ENCODE data around the gene PKDREJ.
"Not testable (repeated sequence)": the region's sequence is repeated elsewhere in the genome, so short reads cannot be mapped to it uniquely, and the experiment has no call there.

PKDREJ gene

DNA sequence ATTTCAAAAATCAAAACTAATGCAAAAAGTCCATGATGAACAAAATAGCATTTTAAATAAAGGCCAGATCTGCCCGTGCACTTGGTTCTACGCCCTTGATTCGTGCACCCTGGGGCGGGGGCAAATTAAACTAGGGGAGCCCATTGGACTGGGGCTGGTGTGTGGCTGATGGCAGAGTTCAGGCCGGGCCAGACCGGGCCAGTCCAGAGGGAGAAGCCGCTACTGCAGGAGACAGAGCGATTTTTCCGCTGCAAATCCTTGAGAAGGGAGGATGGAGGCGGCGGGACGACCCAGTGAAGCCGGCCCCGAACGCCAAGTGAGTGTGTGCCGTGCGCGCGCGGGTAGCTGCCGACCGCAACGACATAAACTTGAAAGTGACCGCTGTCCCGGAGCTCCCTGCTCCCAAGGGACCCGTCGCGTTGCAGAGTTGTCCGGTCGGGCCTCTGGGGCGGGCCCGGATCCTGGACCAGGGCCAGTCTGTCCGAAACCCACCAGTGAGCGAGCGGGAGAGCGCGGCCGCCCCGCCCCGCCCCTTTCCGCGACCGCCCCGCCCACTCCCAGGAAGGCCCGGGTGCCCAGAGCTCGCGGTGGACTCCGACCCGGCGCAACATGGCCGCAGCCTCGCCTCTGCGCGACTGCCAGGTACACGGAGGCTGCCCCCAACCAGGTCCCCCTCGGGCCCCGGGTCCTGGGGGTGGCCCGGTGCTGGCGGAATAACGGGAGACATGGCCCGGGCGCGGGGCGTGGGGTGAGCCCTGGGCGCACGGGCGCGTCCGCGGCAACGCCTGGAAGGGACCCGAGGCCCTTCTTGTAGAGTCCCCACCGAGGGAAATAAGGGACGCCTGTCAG, 4.5 kb upstream of the PKDREJ start, which contains the start of gene TTC38:
Gene TTC38 (plus strand): TSS at position 578 of the 849 bp plus-strand sequence. CDS start 32 bp downstream, at position 610.
- DNase-seq (ENCODE audit: low read depth in 3 of 3) = peak in 1 of 3 experiments; percentile 31

DNA sequence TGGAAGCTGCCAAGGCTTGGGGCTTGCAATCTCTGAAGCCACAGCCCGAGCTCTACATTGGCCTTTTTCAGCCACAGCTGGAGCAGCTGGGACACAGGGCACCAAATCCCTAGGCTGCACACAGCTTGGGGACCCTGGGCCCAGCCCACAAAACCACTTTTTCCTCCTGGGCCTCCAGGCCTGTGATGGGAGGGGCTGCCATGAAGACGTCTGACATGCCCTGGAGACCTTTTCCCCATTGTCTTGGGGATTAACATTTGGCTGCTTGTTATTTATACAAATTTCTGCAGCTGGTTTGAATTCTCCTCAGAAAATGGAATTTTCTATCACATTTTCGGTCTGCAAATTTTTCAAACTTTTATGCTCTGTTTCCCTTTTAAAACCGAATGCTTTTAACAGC, 2.5 kb upstream of the PKDREJ start:
- DNase-seq (ENCODE audit: low read depth in 3 of 3) = not testable (repeated sequence)

DNA sequence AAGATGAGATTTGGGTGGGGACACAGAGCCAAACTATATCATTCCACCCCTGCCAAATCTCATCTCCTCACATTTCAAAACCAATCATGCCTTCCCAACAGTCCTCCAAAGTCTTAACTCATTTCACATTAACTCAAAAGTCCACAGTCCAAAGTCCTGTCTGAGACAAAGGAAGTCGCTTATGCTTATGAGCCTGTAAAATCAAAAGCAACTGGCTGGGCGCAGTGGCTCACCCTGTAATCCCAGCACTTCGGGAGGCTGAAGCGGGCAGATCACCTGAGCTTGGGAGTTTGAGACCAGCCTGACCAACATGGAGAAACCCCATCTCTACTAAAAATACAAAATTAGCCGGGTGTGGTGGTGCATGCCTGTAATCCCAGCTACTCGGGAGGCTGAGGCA, 1.4 kb upstream of the PKDREJ start:
- DNase-seq (ENCODE audit: low read depth in 3 of 3) = not testable (repeated sequence)

DNA sequence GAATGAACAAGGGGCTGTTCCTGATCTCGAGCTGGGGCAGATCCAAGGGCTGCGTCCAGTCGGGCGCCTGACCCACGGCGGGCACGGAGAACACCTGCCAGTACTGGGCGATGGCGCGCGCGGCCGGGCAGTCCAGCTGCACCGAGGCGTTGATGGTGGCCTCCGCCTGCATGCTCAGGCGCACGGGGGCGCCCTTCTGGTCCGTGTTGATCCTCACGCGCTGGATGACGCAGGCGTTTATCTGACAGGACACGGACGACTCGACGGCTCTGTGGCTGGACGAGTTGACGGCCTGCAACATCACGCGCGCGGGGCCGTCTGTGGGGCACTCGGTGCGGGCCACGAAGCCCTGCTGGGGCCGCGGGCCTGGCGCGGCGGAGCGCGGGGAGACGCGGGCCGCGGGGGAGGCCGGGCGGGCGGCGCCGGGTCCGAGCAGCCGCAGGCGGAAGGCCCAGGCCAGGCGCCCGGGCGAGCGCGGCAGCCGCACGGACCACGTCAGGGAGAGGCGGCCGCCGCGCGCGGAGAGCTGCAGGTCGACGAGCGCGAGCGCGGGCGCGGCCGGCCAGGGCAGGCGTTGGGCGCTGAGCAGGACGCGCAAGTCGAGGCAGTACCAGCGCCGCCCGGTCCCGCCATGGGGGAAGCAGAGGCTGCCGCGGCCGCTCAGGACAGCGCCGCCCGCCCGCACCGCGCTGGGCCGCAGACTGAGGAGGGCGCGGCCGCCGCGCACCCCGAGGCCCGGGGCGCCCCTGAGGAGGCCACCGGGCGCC, 511 bp downstream of the PKDREJ start:
- peak in 1 of 3 experiments; percentile 45 for DNase-seq (ENCODE audit: low read depth in 3 of 3)

DNA sequence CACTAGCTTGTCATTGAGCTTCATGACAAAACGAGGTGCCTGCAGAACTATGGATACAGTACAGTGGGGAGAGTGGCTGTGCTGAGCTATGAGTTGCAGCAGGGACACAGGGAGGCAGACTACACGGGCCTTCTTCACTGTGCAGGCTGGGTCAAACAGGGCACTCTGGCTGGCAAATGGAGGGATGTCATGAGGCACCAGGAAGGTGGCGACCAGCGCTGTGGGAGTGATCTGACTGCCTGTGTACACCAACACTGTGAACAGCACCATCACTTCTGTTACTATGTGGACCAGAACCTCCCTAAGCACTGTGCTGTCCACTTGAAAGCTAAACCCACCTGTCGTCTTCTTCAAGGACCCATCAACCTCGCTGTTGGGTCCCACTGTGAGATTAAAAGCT, 3.1 kb downstream of the PKDREJ start:
- no peak for DNase-seq (ENCODE audit: low read depth in 3 of 3)

DNA sequence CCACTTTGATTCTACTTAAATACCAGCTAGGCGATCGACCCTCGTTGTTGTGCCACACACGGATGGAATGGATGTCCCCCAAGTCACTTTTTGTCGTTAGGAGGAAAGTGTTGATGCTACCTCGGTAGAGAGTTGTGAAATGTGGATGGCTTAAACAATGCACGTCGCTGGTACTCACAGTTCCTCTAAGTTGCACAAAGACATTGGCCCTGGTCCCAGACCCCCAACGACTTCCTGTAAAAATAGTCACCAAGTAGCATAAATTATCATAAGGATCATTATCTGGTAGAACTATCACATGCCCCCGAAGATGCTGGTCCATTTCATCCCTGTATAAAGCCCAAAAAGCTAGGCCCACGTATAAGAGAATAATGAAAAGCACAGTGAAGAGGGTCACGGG, 3.8 kb downstream of the PKDREJ start:
- no peak for DNase-seq (ENCODE audit: low read depth in 3 of 3)

DNA sequence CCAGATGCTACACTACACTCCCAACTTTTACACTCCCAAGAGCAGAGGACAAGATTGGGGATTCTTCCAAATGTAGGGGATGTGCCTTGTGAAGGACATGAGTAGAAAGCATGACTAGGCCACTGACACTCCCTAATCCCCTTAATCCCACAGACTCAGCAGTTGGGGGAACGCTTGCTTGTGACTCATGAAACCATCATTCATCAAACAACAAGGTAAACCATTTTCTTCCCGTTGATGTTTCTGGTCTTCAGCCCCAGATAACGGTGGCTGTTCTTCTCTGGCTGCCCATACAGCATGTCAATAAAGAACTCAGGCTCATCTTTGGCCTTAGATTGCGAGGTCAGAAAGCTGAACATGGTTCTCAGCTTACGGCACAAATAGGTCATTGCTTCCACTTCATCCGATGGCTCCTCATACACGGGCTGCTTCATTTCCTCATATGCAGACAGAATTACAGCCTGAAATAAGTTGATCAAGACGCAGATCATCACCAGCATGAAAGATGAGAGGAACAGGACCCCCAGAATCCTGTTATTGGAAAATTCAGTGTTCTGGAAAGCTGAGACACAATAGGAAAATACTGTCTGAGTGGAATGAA, 6.7 kb downstream of the PKDREJ start:
- no peak for DNase-seq (ENCODE audit: low read depth in 3 of 3)

DNA sequence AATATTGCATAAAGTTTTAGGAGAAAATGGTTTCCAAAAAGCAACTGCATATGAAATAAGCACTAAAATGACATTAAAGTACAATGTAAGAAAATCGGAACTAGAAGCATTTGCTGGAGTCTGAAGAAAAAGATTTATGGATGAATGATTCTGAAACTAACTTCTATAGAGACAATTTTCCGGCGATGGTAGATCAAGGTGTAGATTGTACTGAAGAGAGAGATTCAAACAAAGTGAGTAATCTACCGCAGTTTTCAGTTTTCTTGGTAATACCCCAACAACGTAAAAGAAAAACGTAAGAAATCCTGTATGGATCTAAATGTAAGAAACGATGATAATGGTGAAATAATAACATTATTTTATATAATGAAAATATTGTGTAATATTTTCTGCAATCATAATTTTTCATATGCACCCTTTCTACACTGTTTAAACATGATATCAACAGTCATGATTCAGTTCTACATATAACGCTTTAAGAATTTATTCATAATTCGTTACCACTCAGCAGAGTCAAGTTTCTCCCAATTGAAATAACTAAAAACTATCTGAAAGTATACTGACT, 11.2 kb downstream of the PKDREJ start:
- no peak for DNase-seq (ENCODE audit: low read depth in 3 of 3)

DNA sequence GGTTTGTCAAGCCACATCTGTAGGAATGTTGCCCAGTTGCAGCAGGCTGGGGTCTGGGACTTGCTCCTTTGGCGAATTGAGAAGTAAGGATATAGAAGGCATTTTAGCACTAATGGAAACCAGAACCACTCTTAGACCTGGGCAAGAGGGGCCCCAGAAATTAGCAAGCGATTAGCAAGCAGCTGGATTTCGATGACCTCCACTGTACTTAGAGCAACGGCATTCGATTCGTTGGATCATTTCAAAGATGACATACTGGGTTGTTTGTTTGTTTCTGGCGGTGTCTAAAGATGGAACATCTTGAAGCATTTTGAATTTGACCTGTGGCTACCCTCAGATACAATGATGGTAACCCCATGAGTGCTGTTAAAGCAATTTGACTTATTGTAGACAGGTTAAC, 11.9 kb downstream of the PKDREJ start:
- no peak for DNase-seq (ENCODE audit: low read depth in 3 of 3)

DNA sequence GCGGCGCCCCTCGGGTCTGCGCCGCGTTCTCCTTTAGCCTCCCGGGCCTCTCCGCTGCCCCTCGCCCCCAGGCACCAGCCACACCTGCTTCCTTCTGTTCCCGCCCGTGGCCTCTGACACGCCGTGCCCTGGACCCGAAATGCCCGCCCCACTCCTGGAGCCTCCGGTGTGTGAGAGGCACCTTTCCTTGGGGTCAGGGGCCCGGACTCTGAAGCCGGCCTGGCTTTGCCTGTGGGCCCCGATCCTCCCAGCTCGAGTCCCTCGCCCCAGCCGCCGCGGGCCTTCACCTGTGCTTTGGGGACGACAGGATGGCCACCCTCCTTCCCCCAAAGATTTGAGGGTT, 12.4 kb downstream of the PKDREJ start:
- peak in 1 of 3 experiments; percentile 18 for DNase-seq (ENCODE audit: low read depth in 3 of 3)

DNA sequence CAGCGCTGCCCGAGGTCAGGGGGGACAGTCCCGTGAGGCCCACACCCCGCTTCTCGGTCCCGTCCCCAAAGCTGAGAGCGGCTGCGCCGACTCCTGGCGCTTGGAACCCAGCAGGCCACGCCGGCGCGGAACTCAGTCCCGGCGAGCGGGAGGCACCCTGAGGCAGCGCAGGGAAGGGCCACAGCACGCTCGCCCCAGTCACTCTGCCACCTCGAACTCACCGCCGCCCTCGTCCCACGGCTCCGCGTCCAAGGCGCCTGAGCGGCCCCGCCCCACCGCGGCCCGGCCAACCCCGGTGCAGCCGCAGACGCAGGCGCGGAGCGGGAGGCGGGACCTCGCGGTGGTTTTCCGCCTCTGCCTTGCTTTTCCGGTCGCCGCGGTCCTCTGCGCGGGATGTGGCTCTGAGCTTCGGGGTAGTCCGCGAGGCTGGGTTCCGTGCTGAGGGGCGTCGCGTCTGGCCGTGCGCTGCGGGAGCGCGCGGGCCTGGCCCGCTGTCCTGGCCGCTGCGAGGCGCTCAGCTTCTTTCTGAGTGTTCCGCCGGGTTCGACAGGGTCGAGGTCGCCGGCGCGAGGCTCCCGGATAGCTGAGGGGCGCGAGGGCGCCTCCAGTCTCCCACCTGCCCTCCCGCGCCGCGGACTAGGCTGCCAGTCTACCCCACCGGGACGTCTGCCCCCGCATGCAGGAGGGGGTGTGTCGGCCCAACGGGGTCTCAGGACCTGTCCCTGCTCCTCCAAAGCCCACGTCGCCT, 12.9 kb downstream of the PKDREJ start, which contains the start of gene CDPF1:
Gene CDPF1 (minus strand): TSS at position 259 of the 748 bp plus-strand sequence. CDS start 2,009 bp downstream, outside the sequence.
- DNase-seq (ENCODE audit: low read depth in 3 of 3) = peak; percentile 82 to 90 (median 87)

DNA sequence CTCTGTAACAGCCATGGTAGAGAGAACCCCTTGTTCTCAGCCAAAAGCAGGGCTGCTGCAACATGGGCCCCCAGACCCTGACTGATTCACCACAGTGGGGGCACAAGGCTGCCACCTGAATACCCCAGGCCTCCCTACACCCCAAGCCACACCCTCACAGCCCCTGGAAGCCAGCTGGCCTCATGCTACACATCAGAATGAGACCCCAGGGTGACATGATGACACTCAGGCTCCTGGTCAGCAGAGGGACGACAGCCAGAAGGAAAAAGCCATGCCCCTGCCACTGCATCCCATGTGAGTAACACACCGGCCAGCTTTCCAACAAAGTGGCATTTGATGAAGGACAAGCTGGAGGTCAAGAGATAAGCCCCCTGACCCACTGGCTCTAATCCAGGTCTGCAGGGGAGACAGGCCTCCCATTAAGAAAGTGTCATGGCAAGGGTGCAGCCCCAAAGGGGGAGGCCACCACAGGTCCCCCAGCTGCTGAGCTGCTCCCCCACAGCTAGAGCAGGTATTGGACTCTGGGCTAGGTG, 15.6 kb downstream of the PKDREJ start:
- no peak for DNase-seq (ENCODE audit: low read depth in 3 of 3)

DNA sequence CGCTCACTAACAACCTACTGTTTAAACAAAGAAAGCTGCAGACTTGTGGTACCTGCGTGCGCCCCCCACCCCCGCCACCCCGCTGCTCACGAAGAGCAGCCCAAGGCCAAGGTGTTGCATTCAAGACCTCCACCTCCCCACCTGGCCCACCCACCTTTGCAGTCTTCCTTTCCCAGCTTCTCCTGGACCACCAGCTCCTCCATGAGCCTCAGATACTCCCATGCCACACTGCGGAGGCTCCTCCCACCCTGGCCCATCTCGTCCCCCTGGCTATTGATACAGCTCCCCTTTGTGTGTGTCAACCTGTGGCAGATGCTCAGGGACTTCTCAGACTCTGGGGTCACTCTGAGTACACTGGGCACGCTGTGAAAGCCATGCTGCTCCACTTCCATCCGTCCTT, 17.0 kb downstream of the PKDREJ start:
- no peak for DNase-seq (ENCODE audit: low read depth in 3 of 3)

DNA sequence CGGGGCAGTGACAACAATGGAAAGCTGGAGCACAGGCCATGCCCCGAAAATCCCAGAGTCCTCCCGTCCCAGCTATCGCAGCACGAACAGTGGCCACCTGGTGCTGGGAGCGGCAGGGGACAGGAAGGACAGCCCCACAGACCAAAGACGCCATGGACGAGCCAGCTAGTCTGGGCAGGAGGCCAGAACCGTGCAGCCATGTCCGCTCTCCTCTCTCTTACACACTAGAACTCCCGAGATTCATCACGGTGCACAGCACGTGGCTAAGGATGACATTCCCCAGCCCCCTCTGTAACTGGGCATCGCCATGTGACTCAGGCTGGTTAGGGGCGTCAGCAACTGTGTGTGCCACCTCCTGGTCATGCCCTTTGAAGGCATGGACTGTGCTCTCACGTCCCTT, 17.6 kb downstream of the PKDREJ start:
- DNase-seq (ENCODE audit: low read depth in 3 of 3) = no peak

DNA sequence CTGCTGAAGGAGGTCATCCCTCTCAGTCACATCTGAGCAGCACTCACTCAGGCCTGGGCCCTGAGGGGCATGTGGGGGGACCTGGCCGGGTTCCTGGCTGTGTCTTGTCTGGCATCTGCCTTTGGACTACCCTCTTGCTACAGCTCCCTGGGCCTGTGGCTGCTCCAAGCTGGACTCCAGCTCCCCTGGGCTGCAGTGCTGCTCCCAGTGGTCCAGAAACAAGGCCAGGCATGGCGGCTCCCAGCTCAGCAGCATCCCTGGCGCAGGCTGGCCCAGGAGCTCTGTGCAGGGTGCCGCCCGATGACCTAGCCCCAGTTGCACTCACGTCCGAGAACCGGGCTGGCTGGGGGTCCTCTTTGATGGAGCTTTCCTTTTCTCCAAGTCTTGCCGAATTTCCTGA, 18.4 kb downstream of the PKDREJ start:
- DNase-seq (ENCODE audit: low read depth in 3 of 3) = no peak

DNA sequence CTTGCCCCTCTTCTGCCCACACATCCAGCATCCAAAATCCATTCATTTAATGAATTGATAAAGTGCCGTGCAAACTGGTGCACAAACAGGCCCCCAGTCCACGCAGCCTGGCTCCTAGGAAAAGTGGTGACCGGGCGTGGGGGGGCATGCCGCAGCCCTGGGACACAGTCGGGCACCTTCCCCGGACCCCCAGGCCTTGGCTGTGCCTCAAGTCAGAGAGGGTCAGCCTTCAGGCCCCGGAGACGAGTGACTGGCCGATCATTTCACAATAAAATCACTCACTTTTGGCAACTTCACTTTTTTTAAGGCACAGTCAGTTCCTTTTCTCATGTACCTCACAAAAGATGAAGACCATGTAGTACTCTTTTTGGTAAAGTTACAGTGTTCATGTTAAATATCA, 21.1 kb downstream of the PKDREJ start:
- DNase-seq (ENCODE audit: low read depth in 3 of 3) = no peak

DNA sequence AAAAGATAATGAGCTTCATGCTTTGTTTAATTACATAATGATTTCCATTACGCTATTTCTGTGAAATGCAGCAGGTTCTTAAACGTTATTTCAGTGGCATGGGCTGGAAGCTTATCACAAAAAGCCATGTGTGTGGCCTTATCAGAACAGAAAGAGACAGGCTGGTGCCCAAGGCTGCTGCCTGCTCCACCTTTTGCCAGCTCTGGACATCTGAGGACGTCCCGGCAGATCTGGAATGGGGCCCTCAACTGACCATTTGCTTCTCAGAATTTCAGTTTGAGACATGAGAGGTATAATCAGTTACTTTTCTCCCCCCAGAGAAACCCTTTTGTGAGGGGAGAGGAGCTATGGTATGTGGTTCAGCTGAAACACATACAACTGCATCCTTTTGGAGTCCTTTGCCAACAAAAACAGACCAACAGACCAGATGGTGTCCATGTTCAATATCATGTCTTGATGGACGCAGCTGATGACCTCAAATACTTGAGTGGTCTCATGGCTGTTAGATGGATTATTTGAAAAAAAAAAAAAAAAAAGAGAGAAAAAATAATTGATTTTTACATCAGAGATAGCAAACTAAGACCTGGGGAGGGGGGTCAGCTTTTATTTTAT, 21.6 kb downstream of the PKDREJ start:
- no peak for DNase-seq (ENCODE audit: low read depth in 3 of 3)

DNA sequence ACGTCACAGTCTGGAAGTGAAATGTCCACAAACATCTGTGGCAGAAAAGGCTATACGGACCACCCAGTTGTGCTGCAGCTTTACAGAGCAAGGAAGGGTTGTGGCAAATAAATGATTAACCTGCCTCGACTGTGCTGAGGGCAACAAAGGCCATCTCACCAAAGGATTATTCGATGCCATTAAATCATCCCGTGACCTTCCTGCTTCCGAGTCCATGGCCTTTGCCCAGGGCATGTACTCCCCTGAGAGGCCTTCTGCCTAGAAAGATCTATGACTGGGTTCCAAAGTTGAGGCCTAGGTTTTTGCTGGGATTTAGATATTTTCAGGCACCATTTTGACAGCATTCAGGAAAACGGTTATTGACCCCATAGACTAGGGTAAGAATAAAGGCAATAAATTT, 22.2 kb downstream of the PKDREJ start:
- no peak for DNase-seq (ENCODE audit: low read depth in 3 of 3)

DNA sequence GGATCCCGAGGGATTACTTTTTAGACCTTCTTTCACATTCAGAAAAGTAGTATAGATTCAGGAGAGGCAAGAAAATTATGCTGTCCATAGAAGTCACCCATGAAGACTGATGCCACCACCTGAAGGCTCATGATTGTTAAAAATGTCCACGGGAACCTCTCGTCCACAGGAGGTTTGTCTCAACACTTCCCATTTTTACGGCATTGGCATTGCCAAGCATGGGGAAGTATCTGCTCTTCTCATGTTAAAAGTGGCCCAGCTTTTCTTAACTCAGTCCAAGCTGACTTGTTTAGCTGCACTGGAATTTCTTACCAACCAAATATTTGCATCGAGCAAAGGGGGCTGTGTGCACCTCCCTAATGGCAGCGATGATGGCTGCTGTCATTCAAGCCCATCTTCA, 22.6 kb downstream of the PKDREJ start:
- DNase-seq (ENCODE audit: low read depth in 3 of 3) = no peak

DNA sequence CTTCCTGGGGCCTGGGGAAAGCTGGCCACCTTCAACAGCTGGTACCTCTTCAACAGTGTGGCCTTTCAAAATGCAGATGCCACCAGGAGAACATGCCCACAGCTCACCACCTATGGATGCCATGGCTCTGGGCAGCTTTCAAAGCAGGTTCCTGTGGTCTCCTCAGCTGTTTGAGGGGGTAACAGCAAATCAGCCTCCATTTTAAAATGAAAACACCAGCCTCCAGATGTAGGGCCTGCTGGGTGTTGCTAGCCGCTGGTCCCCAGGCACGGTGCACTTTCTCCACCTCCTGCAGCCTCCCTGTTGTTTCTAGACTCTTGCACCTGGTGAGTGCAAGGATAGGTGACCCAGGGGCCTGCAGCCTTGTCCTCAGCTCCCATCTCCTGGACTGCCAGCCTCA, 23.1 kb downstream of the PKDREJ start:
- no peak for DNase-seq (ENCODE audit: low read depth in 3 of 3)
